ENCODE measurements around the gene PHTF2.
"Not testable (repeated sequence)": the region's sequence is repeated elsewhere in the genome, so short reads cannot be mapped to it uniquely, and the experiment has no call there.

Gene PHTF2

GRCh38 chr7:77822269-77822668, 23.7 kb downstream of the PHTF2 start:
- in situ Hi-C loops (cut with HindIII; ENCODE audit: low pct_ligation_motif_present, low pct_unique_long_range_greater_than_20kb, low sequenced_read_pairs) = no loop called here

GRCh38 chr7:77823787-77824186, 25.2 kb downstream of the PHTF2 start:
- in situ Hi-C loops (cut with HindIII; ENCODE audit: low pct_ligation_motif_present, low pct_unique_long_range_greater_than_20kb, low sequenced_read_pairs) = no loop called here

More at GRCh38 chr7:77822269-77822668, 23.7 kb downstream of the PHTF2 start:
- no peak for DNase-seq

GRCh38 chr7:77824636-77825035, 26.1 kb downstream of the PHTF2 start:
- DNase-seq = no peak
- in situ Hi-C loops (cut with HindIII; ENCODE audit: low pct_ligation_motif_present, low pct_unique_long_range_greater_than_20kb, low sequenced_read_pairs) = no loop called here

More at GRCh38 chr7:77823787-77824186, 25.2 kb downstream of the PHTF2 start:
- no peak for DNase-seq

- no peak for DNase-seq
- in situ Hi-C loops (cut with HindIII; ENCODE audit: low pct_ligation_motif_present, low pct_unique_long_range_greater_than_20kb, low sequenced_read_pairs) = no loop called here
Observed at GRCh38 chr7:77825131-77825530, 26.6 kb downstream of the PHTF2 start.

DNA sequence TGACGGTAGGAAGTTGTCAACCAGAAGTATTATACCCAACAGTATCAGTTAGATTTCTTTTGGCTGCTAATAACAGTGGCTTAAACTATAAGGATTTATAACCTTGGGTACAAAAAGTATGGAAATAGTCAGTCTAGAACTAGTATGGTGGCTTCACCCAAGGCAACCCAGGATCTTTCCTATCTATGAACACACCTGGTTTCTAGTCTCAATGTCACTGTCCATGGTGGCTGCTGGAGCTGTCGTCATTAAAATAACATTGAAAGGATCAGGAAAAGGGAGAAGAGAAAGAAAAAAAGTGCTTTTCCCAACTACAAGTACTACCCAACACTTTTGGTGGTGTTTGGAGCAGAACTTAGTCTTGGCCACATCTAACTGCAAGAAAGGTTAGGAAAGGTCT, 27.7 kb downstream of the PHTF2 start:
- DNase-seq = no peak
- in situ Hi-C loops (cut with HindIII; ENCODE audit: low pct_ligation_motif_present, low pct_unique_long_range_greater_than_20kb, low sequenced_read_pairs) = no loop called here

- in situ Hi-C loops (cut with HindIII; ENCODE audit: low pct_ligation_motif_present, low pct_unique_long_range_greater_than_20kb, low sequenced_read_pairs) = no loop called here
- DNase-seq = no peak
Observed at GRCh38 chr7:77827999-77828398, 29.4 kb downstream of the PHTF2 start.

DNA sequence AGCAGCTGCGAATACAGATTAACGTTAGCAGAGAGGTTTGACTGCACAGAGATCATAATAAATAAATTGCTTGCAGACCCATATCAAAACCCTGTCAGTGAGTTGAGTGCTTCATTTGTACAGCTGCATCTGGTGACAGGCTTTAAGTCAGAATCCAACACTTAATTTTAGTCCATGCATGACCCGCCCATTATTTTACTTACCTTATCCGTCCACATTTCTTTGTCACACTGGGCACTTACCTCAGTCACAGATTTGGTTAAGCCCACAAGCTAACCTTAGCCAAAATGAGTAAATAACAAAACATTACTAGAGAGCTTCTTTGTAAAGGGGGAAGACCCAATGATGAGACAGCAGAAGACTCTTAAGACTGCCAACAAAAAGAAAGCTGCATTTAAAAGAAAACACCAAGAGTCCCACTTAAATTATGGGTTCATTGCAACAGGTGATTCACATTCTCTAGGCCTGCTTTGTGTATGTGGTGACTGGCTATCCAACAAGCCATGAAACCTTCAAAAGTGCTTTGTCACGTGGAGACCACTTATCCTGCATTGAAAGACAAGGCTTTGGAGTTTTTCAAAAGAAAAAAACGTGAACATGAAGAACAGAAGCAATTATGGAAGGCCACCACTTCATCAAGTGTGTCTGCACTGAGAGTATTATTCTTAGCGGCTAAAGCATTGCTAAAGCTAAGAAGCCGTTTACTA, 32.2 kb downstream of the PHTF2 start:
- in situ Hi-C loops (cut with HindIII; ENCODE audit: low pct_ligation_motif_present, low pct_unique_long_range_greater_than_20kb, low sequenced_read_pairs) = no loop called here
- DNase-seq = no peak

DNA sequence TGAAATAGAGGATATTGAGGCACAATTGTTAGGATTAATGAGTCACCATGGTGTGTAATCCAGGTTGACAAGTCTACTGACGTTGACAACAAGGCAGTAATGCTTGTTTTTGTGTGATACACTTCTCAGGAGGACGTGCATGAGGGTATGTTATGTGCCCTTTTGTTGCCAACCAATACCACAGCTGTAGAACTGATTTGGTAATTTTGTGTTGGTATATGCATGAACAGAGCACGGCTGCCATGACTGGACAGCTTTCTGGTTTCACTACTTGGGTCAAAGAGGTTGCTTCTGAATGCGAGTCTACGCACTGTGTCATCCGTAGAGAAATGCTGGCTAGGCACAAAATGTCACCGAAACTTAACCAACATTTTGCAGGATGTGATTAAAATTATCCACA, 32.9 kb downstream of the PHTF2 start:
- no peak for DNase-seq
- in situ Hi-C loops (cut with HindIII; ENCODE audit: low pct_ligation_motif_present, low pct_unique_long_range_greater_than_20kb, low sequenced_read_pairs) = no loop called here

GRCh38 chr7:77831953-77832352, 33.4 kb downstream of the PHTF2 start:
- in situ Hi-C loops (cut with HindIII; ENCODE audit: low pct_ligation_motif_present, low pct_unique_long_range_greater_than_20kb, low sequenced_read_pairs) = no loop called here
- no peak for DNase-seq

- no peak for DNase-seq
- in situ Hi-C loops (cut with HindIII; ENCODE audit: low pct_ligation_motif_present, low pct_unique_long_range_greater_than_20kb, low sequenced_read_pairs) = no loop called here
Observed at GRCh38 chr7:77833136-77833535, 34.6 kb downstream of the PHTF2 start.

DNA sequence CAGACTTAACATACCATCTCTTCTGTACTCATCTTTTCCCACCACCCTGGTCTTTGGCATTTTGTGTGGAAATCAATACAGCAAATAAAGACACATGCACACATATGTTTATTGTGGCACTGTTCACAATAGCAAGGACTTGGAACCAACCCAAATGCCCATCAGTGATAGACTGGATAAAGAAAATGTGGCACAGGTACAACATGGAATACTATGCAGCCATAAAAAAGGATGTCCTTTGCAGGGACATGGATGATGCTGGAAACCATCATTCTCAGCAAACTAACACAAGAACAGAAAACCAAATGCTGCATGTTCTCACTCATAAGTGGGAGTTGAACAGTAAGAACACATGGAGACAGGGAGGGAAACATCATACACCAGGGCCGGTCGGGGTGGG, 37.9 kb downstream of the PHTF2 start:
- DNase-seq; in situ Hi-C loops (cut with HindIII; ENCODE audit: low pct_ligation_motif_present, low pct_unique_long_range_greater_than_20kb, low sequenced_read_pairs): not testable (repeated sequence)

DNA sequence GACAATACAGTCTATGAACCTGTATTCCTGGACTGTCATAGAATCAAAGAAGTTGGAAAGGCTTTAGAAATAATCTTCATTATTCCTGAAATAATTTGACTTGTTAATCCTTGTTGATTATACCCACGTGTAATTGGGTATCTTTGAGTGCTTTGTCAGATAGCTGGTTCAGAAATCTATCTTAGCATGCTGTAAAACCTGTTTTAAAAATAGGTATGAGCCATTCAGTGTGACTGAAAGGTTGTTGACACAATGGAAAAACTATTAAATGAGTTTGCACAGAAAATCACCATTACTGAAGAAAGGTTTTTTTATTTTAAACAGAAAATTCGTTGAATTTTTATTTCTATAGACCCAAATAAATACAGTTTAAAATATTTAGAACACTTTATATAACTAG, 38.7 kb downstream of the PHTF2 start:
- DNase-seq = no peak
- in situ Hi-C loops (cut with HindIII; ENCODE audit: low pct_ligation_motif_present, low pct_unique_long_range_greater_than_20kb, low sequenced_read_pairs) = no loop called here

- in situ Hi-C loops (cut with HindIII; ENCODE audit: low pct_ligation_motif_present, low pct_unique_long_range_greater_than_20kb, low sequenced_read_pairs) = no loop called here
- no peak for DNase-seq
Observed at GRCh38 chr7:77837966-77838365, 39.4 kb downstream of the PHTF2 start.

DNA sequence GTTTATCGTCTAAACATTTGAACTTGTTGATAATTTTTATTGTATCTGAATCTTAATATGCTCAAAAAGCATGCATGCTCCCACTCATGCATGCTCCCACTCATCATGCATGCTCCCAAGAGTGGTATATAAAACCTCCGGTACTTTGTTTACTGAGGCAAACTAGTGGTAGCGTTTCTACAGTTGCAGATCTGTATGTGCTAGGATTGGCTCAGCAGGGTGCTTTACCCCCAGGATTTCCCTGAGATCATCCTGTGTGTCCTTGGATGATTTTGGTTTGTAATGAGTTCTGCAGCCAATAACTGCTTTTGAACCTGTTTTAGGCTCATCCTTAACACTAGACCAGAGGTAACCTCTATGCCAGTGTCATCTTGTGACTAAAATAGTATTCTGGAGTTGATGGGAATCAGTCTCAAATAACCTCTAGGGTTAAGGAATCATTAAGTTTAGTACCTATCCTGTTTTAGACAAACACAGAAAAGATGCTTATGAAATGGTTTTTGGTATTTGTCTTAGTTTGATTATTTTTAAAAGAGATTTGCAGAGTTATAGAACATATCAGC, 40.4 kb downstream of the PHTF2 start:
- in situ Hi-C loops (cut with HindIII; ENCODE audit: low pct_ligation_motif_present, low pct_unique_long_range_greater_than_20kb, low sequenced_read_pairs) = no loop called here
- DNase-seq = no peak

DNA sequence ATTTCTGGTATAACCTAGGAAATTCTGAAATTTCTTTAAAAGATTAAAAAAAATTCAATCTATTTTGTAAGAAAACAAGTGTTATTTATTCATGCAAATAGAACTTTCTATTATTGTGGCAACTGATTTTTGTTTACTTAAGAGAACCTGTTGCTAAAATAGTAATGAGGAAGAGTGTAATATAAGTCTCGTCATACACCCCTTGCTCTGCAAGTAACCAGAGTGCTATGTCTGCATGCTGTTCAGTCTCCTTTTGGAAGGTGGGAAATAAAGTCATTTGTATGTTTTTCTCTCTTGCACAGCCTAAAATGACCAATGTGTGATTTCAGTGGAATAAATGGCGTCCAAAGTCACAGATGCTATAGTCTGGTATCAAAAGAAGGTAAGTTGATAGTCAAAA, 41.3 kb downstream of the PHTF2 start:
- no peak for DNase-seq
- in situ Hi-C loops (cut with HindIII; ENCODE audit: low pct_ligation_motif_present, low pct_unique_long_range_greater_than_20kb, low sequenced_read_pairs) = no loop called here

- DNase-seq = no peak
- in situ Hi-C loops (cut with HindIII; ENCODE audit: low pct_ligation_motif_present, low pct_unique_long_range_greater_than_20kb, low sequenced_read_pairs) = no loop called here
Observed at GRCh38 chr7:77843194-77843593, 44.6 kb downstream of the PHTF2 start.

- DNase-seq = no peak
- in situ Hi-C loops (cut with HindIII; ENCODE audit: low pct_ligation_motif_present, low pct_unique_long_range_greater_than_20kb, low sequenced_read_pairs) = no loop called here
Observed at GRCh38 chr7:77846317-77847092, 47.9 kb downstream of the PHTF2 start.

GRCh38 chr7:77855371-77856083, 57.0 kb downstream of the PHTF2 start:
- no peak for DNase-seq
- in situ Hi-C loops (cut with HindIII; ENCODE audit: low pct_ligation_motif_present, low pct_unique_long_range_greater_than_20kb, low sequenced_read_pairs) = no loop called here

DNA sequence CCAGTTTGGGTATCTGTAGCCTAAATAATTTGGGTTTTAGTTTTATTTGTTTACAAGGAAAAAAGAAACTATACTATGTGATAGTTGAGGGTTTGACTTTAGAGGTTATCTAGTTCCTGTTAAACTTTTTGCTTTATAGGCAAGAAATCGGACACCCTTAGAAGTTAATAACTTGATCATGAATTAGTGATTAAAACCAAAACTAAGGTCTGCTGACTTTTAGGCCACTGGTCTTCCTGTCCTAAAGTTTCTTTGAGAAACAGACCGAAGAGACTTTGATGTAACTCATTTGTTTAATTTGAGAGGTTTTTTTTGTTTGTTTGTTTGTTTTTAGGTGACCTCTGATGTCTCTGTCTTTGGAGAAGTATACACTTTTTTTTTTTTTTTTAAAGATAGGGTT, 59.7 kb downstream of the PHTF2 start:
- in situ Hi-C loops (cut with HindIII; ENCODE audit: low pct_ligation_motif_present, low pct_unique_long_range_greater_than_20kb, low sequenced_read_pairs) = no loop called here
- no peak for DNase-seq

All from ACHN (cell line).